Caki2 (cell line): ENCODE results near the gene FAM43B. TPM values are rescaled to one million over a fixed set of nuclear protein-coding genes. Genes with fewer than 3 reads are reported as not detected.

ENCODE experiments used
- DNase-seq: peaks from one replicate; pipeline ENCODE4 v3.0.0-alpha.2; 2015; ENCODE audit warnings: low read depth
- in situ Hi-C: cut with HindIII; loops from 2 replicates; pipeline ENCODE4 v1.10.0; 2016; ENCODE audit warnings: low sequenced_read_pairs, low pct_unique_long_range_greater_than_20kb, mixed read lengths
- total RNA-seq: library from RNA; depleted of rRNA; stranded (reverse); fragments of >200 nt; shearing (Covaris generic); gene quantifications from 2 replicates; pipeline ENCODE4 v1.2.3, GENCODE V29; 2014; ENCODE audit warnings: low replicate concordance

FAM43B gene
- total RNA-seq, 1 experiment from 2014 or later, result 2.8 TPM

GRCh38 chr1:20540281-20540680, 12.1 kb upstream of the FAM43B start:
- DNase-seq, result no peak
- in situ Hi-C loops, result no loop called here

DNA sequence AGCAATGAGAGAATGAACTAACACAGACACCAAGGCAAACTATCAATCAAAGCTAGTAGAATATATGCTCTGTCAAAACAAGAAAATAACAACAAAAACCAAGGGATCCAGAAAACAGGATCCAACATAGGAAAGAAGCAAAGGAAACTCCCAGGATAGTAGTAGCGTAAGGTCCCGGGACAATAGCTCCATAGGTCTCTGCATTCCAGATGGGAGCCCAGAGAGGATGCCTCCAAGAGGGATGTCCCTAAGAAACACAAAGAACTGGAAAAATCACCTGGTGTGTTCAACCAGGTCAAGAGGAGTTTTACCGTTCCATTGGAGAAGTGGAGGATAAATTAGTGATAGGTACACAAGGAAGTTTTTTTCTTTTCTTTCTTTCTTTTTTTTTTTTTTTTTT, 5.7 kb upstream of the FAM43B start:
- in situ Hi-C loops, result no loop called here
- no peak for DNase-seq

DNA sequence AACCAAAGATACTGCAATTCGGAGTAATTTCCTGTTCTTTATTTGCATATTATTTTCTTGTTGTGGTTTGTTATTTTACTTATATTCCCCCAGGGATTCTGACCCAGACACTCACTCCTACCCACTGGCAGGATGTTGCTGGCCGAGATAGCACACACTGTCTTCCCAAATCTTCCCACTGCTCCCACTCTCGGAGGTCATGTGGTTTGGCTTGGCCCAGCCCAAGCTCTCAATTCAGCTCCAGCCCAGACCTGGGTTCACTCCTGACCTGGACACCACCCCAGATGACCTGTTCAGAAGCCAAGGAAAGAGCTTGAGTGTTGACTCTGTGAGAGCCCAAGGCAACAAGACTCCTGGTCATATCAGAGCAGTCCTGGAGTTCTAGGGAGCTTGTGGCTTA, 1.2 kb upstream of the FAM43B start:
- no peak for DNase-seq
- in situ Hi-C loops, result no loop called here

- in situ Hi-C loops, result no loop called here
- no peak for DNase-seq
Measured at GRCh38 chr1:20552728-20553445, 514 bp downstream of the FAM43B start.

DNA sequence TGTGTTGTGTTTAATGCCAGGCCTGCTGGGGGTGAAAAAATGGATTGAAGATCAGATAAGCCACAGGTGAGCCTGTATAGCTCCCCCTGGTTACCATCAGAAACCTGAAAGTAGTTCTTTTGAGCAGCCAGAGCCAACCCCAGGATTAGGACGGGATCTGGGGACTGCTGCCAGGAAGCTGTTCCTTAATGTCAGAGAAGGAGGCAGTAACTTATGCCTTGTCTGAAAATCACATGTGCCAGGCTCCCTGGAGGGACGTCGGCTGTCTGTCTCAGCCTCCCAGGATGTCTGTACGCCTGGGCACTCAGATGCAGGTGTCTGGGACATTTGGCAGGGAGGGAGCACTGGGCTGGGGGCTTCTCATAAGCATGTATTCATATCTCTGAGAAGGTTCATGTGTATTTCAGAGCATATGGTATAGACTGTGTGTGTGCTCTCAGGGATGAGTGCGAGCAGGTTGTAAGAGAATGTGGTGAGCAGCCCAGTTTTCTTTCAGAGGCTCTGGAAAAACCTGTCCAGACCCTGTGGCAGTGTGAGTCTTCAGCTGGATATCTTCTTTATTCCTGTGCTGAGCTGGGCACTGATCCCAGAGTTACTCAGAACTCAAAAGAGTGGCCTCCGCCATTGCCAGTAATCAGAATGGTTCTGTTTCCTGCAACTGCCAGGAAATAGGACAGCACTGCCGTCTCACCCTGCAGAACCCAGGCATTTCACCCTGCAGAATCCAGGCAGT, 2.8 kb downstream of the FAM43B start:
- in situ Hi-C loops, result no loop called here
- DNase-seq, result no peak

DNA sequence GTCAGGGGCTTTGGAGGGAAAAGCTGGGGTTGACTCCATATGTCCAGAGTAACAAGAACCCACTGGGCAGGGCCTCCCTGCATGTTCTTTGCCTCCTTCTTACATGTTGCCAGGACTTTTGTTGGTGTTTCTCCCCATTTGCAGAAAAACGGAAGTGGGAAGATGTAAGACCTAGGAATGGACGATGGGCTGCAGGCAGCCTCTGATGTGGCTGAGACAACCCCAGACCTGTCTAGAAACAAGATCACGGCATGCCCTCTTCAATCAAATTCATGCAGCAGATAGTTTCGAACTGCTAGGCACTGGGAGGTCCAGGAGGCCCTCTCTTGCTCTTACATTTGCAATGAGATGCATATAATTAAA, 3.4 kb downstream of the FAM43B start:
- DNase-seq, result no peak
- in situ Hi-C loops, result no loop called here

DNA sequence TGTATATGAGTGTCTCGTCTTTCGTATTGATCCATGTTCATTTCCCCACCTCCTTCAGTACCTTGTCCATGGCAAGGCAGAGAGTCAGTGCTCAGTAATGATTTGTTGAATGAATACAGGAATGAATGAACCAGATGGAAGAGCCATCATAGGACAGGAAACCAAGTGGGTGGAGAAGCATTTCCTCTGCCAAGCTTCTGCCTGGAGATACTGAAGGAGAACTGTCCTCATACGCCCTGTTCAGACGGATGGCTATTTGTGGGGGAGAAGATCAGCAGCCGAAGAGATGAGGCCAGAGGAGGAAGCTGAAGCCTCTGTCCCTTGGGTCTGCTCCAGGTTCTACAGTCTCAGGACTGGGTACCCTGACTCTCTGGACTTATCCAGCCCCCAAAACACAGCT, 5.8 kb downstream of the FAM43B start:
- in situ Hi-C loops, result no loop called here
- DNase-seq, result no peak

GRCh38 chr1:20560966-20561365, 8.6 kb downstream of the FAM43B start:
- in situ Hi-C loops, result no loop called here

DNA sequence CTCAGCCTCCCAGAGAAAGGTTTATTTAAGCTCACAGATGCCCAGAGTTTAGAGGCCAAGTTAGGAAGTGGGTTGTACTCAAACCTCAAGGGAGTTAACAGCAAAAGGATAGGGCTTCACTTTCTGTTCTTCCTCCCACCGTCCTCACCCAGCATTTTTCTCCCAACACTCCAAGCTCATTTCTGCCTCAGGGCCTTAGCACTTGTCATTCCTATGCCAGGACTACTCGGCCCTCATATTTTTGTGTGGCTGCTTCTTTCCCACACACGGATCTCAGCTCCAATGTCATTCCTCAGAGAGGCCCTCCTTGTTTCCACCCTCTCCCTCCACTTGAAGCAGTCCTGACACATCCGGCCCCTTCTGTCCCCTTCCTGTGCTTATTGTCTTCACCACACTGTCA, 12.9 kb downstream of the FAM43B start:
- DNase-seq, result no peak
- in situ Hi-C loops, result no loop called here

More at GRCh38 chr1:20560966-20561365, 8.6 kb downstream of the FAM43B start:
- DNase-seq, result no peak

DNA sequence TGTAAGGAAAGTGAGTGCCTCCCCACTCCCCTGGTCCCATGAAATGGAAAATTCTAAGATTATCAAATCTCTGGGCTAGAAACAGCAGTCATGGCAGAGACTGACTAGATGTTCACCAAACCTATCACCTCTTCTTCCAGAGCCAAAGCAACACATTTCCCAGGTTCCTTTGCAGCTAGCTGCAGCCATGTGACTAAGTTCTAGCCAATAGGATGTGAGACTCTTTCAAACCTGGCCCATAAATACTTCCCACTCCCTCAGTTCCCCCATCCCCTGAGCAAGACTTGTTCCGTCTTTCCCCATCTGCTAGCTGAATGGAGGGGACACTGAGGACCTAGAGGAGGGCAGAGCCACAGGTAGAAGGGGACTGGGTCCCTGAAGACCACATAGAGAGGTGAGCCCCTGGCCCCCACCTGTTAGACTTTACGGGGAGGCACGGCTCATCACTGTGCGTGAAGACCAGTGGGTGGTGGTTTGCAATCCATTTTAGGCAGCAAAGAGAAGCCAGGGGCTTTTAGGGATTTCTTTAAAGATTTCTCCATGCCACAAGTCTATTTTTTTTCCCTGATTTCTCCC, 17.2 kb downstream of the FAM43B start:
- DNase-seq, result no peak
- in situ Hi-C loops, result no loop called here

DNA sequence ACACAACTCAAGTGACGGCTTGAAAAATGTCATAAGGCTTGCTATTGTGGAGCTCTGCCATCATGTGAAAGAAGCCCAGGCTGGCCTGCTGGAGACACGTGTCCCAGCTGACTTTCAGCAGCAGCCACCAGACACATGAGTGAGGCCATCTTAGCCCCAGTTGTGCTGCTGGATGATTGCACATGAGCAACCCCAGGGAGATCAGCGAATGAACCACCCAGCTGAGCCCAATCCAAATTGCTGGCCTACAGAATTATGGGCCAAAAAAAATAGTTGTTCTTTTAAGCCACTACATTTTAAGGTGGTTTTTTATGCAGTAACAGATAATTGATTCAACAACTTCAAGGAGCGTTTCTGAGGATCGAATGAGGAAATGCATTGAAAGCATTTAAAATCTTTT, 19.1 kb downstream of the FAM43B start:
- in situ Hi-C loops, result no loop called here
- no peak for DNase-seq

DNA sequence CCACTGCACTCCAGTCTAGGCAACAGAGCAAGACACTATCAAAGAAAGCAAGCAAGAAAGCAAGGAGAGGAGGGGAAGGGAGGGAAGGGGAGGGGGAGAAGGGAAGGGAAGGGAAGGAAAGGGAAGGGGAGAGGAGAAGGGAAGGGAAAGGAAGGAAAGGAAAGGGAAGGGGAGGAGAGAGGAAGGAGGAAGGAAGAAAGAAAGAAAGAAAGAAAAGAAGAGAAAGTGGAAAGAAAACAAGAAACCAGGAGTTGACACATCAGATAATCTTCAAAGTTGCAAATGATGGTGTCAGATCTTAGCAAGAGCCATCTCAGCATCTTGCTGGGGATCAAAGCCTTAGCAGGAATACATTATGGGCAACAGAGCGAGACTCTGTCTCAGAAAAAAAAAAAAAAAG, 21.6 kb downstream of the FAM43B start:
- in situ Hi-C loops, result no loop called here

DNA sequence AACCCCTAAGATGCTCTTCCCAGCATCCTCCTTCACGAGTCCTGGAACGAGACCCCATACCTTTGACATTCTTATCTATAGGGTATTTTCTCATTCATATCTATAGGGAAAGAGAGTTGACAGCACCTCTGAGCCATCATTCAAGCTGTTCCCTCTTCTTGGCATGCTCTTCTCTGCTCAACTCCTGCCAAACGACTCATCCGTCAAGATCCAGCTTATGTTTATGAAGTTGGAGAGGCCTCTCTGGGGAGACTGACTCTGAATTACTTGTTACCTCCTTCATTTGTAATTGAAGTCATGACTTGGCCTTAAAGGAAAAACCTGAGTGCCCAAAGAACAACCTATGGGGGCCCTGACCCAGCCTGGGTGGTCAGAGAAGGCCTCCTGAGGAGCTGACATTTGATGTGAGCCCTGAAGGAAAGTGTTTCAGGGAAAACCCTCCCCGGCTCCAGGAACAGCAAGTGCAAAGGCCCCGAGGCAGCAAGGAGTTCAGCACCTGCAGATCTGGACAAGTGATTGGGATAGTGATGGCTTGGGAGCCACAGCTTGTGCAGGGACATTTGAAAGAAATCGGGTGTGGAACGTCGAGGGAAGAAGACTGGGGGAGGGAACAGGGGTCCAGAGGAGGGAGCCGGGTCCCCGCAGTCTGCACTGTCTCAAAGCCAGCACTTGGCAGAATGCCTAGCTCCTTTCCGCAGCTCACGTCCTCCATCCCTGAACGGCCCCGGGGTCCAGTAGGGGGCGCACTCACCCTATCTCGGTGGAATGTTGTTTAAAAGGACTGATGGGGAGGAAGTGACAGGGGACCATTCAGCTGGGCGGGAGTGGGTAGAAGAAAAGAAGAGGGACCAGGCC, 22.5 kb downstream of the FAM43B start:
- peak; percentile 78 for DNase-seq
- in situ Hi-C loops, result no loop called here

More for the DNA sequence above, 21.6 kb downstream of the FAM43B start:
- DNase-seq, result no peak

GRCh38 chr1:20575541-20576336, 23.4 kb downstream of the FAM43B start:
- DNase-seq, result no peak
- in situ Hi-C loops, result no loop called here

GRCh38 chr1:20578062-20578461, 25.7 kb downstream of the FAM43B start:
- no peak for DNase-seq
- in situ Hi-C loops, result no loop called here

DNA sequence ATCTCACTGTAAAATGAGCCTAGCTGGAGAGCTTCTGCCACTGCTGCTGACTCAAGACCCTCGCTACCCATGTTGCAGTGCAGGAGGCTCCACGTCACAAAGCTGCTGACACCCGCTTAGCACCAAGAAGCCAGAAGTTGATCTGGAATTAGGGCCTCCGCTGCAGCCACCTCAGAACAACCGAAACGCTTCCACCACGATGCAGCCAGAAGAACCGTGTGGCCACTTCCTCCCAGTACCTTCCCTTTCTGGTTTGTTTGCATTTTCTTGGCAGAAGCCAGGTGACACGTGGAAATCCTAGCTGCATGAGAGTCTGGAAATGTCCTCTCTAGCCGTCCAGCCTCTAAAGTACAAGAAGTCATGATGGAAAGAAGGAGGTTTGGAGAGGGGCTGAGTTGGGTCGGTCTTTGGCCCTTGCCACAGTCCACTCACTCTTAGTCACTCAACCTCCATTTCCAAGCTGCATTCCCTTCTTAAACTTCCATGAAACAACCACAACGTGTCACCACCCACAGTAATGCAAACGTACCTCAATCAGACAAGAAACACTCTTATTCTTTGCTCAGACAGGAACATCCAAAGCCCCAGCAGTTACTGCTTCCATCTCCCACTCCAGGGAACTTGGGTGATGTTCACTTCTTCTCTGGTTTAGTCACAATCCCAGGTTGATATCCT, 26.5 kb downstream of the FAM43B start:
- DNase-seq, result no peak
- in situ Hi-C loops, result no loop called here

- in situ Hi-C loops, result no loop called here
- peak; percentile 75 for DNase-seq
Measured at GRCh38 chr1:20584890-20585289, 32.5 kb downstream of the FAM43B start.
